Fibroblast of lung (primary cell): Measurements from ENCODE around the gene PPP1R7.

ENCODE experiments used
- EZH2 ChIP-seq: IDR thresholded peaks from 2 replicates; pipeline ENCODE4 v1.5.1; 2012; ENCODE audit warnings: low read length, control low read depth, mild to moderate bottlenecking; ENCODE audit errors: missing control alignments
- TF ChIP-seq, protein P1 (sequence below), 2 donors: IDR thresholded peaks in 1 of 2; conservative IDR thresholded peaks in 1 of 2; 1 replicate in 1 of 2; 2 replicates in 1 of 2; pipeline ENCODE4 v1.5.1; 2011 to 2012; ENCODE audit warnings: low read length in 2 of 2, control low read depth in 1 of 2, inconsistent platforms in 1 of 2, low read depth in 1 of 2, mild to moderate bottlenecking in 1 of 2

DNA sequence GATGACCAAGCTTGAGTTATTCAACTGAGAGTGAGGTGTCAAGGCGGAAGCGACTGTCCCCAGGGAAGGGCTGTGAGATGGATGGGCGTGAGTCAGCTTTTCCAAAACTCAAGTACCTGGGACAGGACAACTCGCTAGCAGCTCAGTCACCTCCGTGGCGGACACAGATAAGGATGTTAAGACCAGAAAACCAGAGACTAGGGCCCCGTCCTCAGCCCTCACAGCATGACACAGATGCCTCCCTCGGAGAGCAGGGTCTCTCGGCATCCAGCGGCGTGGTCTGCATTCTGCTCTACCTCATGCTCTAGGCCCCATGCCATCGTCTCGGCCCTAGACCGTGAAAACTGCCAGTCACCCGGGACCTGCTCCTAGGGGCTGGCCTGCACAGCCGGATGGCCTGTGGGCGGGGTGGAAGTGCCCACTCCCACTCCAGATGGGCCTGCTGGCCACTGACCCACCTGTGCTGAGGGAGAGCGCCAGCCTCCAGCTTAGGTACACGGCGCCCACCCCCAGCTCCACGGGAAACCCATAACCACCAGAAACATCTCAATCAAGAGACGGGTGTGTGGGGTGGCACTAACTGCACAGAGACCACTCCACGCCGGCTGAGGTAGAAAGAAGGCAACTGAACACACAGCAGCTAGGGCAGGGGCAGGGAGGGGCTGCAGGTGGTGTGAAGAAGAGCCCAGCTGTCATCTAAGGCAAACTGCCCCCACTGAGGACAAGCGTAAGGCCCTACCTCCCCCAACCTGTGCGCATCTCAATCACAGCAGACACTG is 78.0 kb downstream of the PPP1R7 start:
- TF ChIP-seq EZH2, result no peak
- TF ChIP-seq, protein P1, sequence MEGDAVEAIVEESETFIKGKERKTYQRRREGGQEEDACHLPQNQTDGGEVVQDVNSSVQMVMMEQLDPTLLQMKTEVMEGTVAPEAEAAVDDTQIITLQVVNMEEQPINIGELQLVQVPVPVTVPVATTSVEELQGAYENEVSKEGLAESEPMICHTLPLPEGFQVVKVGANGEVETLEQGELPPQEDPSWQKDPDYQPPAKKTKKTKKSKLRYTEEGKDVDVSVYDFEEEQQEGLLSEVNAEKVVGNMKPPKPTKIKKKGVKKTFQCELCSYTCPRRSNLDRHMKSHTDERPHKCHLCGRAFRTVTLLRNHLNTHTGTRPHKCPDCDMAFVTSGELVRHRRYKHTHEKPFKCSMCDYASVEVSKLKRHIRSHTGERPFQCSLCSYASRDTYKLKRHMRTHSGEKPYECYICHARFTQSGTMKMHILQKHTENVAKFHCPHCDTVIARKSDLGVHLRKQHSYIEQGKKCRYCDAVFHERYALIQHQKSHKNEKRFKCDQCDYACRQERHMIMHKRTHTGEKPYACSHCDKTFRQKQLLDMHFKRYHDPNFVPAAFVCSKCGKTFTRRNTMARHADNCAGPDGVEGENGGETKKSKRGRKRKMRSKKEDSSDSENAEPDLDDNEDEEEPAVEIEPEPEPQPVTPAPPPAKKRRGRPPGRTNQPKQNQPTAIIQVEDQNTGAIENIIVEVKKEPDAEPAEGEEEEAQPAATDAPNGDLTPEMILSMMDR (conservative IDR thresholded peaks at IDR 0.05 in 1 of 2, IDR thresholded peaks at IDR 0.05 in 1 of 2; ENCODE audit: low read depth in 1 of 2, low read length in 2 of 2), result no peak
